ENCODE data around the gene GNG2. TPM values are rescaled to one million over a fixed set of nuclear protein-coding genes. Genes with fewer than 3 reads are reported as not detected.

Gene GNG2
- 17.8 and 19.1 TPM in 2 replicates for polyA plus RNA-seq (2012; rRNA removed)
- 25.2 and 29.0 TPM in 2 replicates for polyA plus RNA-seq (2012; cell fraction: cytosol; rRNA removed)
- 8.2 and 8.9 TPM in 2 replicates for polyA plus RNA-seq (2012; cell fraction: nucleus; rRNA removed)

- Histone ChIP-seq H3K4me3 (ENCODE audit: low read depth in 2 of 2, low read length in 1 of 2) (peak within 1 kb of the TSS; percentile 70 to 82), H3K9me3 (no peaks in the 10 kb centered on the region), H2AFZ (ENCODE audit: low read depth) (peak within 1 kb of the TSS; percentile 86), H3K27me3 (ENCODE audit: insufficient read depth) (no peaks in the 10 kb centered on the region), H3K9me2 (no peaks in the 10 kb centered on the region), H3K36me3 (replicated peaks in 1 of 2; ENCODE audit: control insufficient read depth in 1 of 2, insufficient read depth in 2 of 2, low read length in 1 of 2) (no peaks in the 10 kb centered on the region), H3K79me2 (ENCODE audit: insufficient read depth) (peaks cover 41% of the 10 kb centered on the region), H3F3A (replicated peaks; ENCODE audit: insufficient read depth) (peaks cover 20% of the 10 kb centered on the region), H3K27ac (ENCODE audit: low read depth in 2 of 2, low read length in 1 of 2) (peak within 1 kb of the TSS; percentile 75 to 92), H3K9ac (peak within 1 kb of the TSS; percentile 84), H3K4me2 (peak within 1 kb of the TSS; percentile 80), H3K4me1 (ENCODE audit: control insufficient read depth in 1 of 2, insufficient read depth in 2 of 2, low read depth in 1 of 2, low read length in 1 of 2) (peaks cover 20 to 22% of the 10 kb centered on the region in 2 experiments), H4K20me1 (ENCODE audit: insufficient read depth) (no peaks in the 10 kb centered on the region)
- peak; percentile 75 for DNase-seq
- 19% methylated on average over 13 of the region's 22 CpGs for WGBS (ENCODE audit: low lambda C conversion rate)
- ChIA-PET POLR2A (interaction anchor here (0.8 to 2.0 kb wide), 6 partner anchors 10 to 118 kb away, joined by 3 to 9 read pairs (median 3); no protein-coding TSS in a partner anchor), CTCF (interaction anchor here (0.6 to 4.9 kb wide), 10 partner anchors 10 to 577 kb away, joined by 3 to 35 read pairs (median 4); no protein-coding TSS in a partner anchor)
- TF ChIP-seq MAX (IDR thresholded peaks at IDR 0.05; ENCODE audit: low read depth) (peak; percentile 52; the same call in 1 of the 2 replicates), NRF1 (IDR thresholded peaks at IDR 0.05; ENCODE audit: low read depth, low read length) (peak; percentile 63), ZBTB33 (IDR thresholded peaks at IDR 0.05; ENCODE audit: borderline replicate concordance, low read depth) (no peak), RCOR1 (IDR thresholded peaks at IDR 0.05; ENCODE audit: low read length) (0 out of 2 replicates have a peak, but pooled peaks have one; percentile 4), JUND (IDR thresholded peaks at IDR 0.05) (no peak), POLR2AphosphoS5 (IDR thresholded peaks at IDR 0.05; ENCODE audit: low read depth, low read length) (peak; percentile 91), FOXM1 (IDR thresholded peaks at IDR 0.05; ENCODE audit: low read depth) (no peak), SIN3A (IDR thresholded peaks at IDR 0.05; ENCODE audit: borderline replicate concordance, low read depth, low read length) (peak; percentile 65; the same call in 1 of the 2 replicates), ELF1 (IDR thresholded peaks at IDR 0.05) (peak; percentile 33; the same call in 1 of the 2 replicates), CTCF (IDR thresholded peaks at IDR 0.05) (no peak), NFIC (IDR thresholded peaks at IDR 0.05; ENCODE audit: borderline replicate concordance) (no peak), RFX5 (IDR thresholded peaks at IDR 0.05; ENCODE audit: low read length) (no peak), MEF2A (IDR thresholded peaks at IDR 0.05; ENCODE audit: borderline replicate concordance, low read depth) (no peak), GABPA (IDR thresholded peaks at IDR 0.05; ENCODE audit: low read depth) (peak; percentile 69), EP300 (IDR thresholded peaks at IDR 0.05; ENCODE audit: borderline replicate concordance in 1 of 2, low read depth in 1 of 2, low read length in 1 of 2) (peak in 1 of 2 experiments; percentile 22; a peak in 2 of 4 replicates), SMC3 (IDR thresholded peaks at IDR 0.05; ENCODE audit: low read depth, low read length) (peak; percentile 18; the same call in 1 of the 2 replicates), TAF1 (IDR thresholded peaks at IDR 0.05; ENCODE audit: borderline replicate concordance, low read depth, low read length) (peak; percentile 86; the same call in 1 of the 2 replicates), MXI1 (IDR thresholded peaks at IDR 0.05; ENCODE audit: low read depth, low read length) (peak; percentile 83), GATA2 (CRISPR knock-in tag; IDR thresholded peaks at IDR 0.05) (no peak), YY1 (IDR thresholded peaks at IDR 0.05; ENCODE audit: low read depth) (0 out of 2 replicates have a peak, but pooled peaks have one; percentile 15)
These were observed at the start of gene GNG2 for GRCh38 chr14:51860164-51860824. Gene GNG2 (plus strand): TSS chr14:51860612. CDS start chr14:51950679, 90,067 bp downstream.

All from SK-N-SH (cell line).